Measurements from ENCODE around the gene GLRX5.
A peak's percentile ranks its signal among the peaks of the same experiment; 100 is the strongest.

The GLRX5 gene

GRCh38 chr14:95497561-95498011 lies 37.3 kb upstream of the GLRX5 start:
- H3K27me3 Mint-ChIP-seq (ENCODE audit: low read depth), result peaks cover 19% of the 10 kb centered on the region
- peak overlapping the region; percentile 77 to 90 (median 87) for H3K27ac Mint-ChIP-seq

GRCh38 chr14:95498622-95499353 lies 36.1 kb upstream of the GLRX5 start:
- TF ChIP-seq CTCF (IDR thresholded peaks at IDR 0.05; ENCODE audit: unreplicated experiment in 3 of 3), result no peak
- no peaks in the 10 kb centered on the region for H3K9me3 Mint-ChIP-seq
- peaks cover 71% of the 10 kb centered on the region for H3K4me1 Mint-ChIP-seq
- no peak overlapping the region for H3K4me3 Mint-ChIP-seq
- H3K36me3 Mint-ChIP-seq (ENCODE audit: low read depth), result no peaks in the 10 kb centered on the region
- H3K27me3 Mint-ChIP-seq (ENCODE audit: low read depth), result peaks cover 17% of the 10 kb centered on the region
- peak overlapping the region in 1 of 3 experiments; percentile 59 for H3K27ac Mint-ChIP-seq

More at GRCh38 chr14:95497561-95498011, 37.3 kb upstream of the GLRX5 start:
- TF ChIP-seq CTCF (IDR thresholded peaks at IDR 0.05; ENCODE audit: unreplicated experiment in 3 of 3), result no peak
- H3K4me1 Mint-ChIP-seq, result peaks cover 69% of the 10 kb centered on the region
- no peaks in the 10 kb centered on the region for H3K36me3 Mint-ChIP-seq (ENCODE audit: low read depth)
- H3K9me3 Mint-ChIP-seq, result no peaks in the 10 kb centered on the region
- H3K4me3 Mint-ChIP-seq, result no peak overlapping the region

GRCh38 chr14:95499354-95499750 lies 35.5 kb upstream of the GLRX5 start:
- Mint-ChIP-seq H3K36me3 (ENCODE audit: low read depth) (no peaks in the 10 kb centered on the region), H3K9me3 (no peaks in the 10 kb centered on the region), H3K27me3 (ENCODE audit: low read depth) (peaks cover 17% of the 10 kb centered on the region), H3K27ac (peak overlapping the region in 1 of 3 experiments; percentile 59), H3K4me3 (no peak overlapping the region), H3K4me1 (peaks cover 69% of the 10 kb centered on the region)
- no peak for TF ChIP-seq CTCF (IDR thresholded peaks at IDR 0.05; ENCODE audit: unreplicated experiment in 3 of 3)

- no peaks in the 10 kb centered on the region for H3K36me3 Mint-ChIP-seq (ENCODE audit: low read depth)
- H3K27me3 Mint-ChIP-seq (ENCODE audit: low read depth), result peaks cover 17% of the 10 kb centered on the region
- H3K27ac Mint-ChIP-seq, result peak overlapping the region in 1 of 3 experiments; percentile 54
- H3K4me3 Mint-ChIP-seq, result no peak overlapping the region
- no peak for TF ChIP-seq CTCF (IDR thresholded peaks at IDR 0.05; ENCODE audit: unreplicated experiment in 3 of 3)
- H3K9me3 Mint-ChIP-seq, result no peaks in the 10 kb centered on the region
- peaks cover 71% of the 10 kb centered on the region for H3K4me1 Mint-ChIP-seq
Measured at GRCh38 chr14:95500201-95500681, 34.6 kb upstream of the GLRX5 start.

- H3K36me3 Mint-ChIP-seq (ENCODE audit: low read depth), result no peaks in the 10 kb centered on the region
- peaks cover 17% of the 10 kb centered on the region for H3K27me3 Mint-ChIP-seq (ENCODE audit: low read depth)
- peaks cover 67% of the 10 kb centered on the region for H3K4me1 Mint-ChIP-seq
- no peak overlapping the region for H3K4me3 Mint-ChIP-seq
- H3K27ac Mint-ChIP-seq, result peak overlapping the region in 2 of 3 experiments; percentile 0 to 54
- TF ChIP-seq CTCF (IDR thresholded peaks at IDR 0.05; ENCODE audit: unreplicated experiment in 3 of 3), result no peak
- H3K9me3 Mint-ChIP-seq, result no peaks in the 10 kb centered on the region
Measured at GRCh38 chr14:95500772-95501401, 34.0 kb upstream of the GLRX5 start.

Measured in nephron (organoid).